Measurements from ENCODE around the gene ADGRF4.

GRCh38 chr6:47700596-47700995, 2.2 kb downstream of the ADGRF4 start:
- no peak for TF ChIP-seq CTCF (IDR thresholded peaks at IDR 0.05; ENCODE audit: low read length)
- no peak for TF ChIP-seq EZH2phosphoT487 (IDR thresholded peaks at IDR 0.05; ENCODE audit: low read length)
